WTC11 (cell line): ENCODE measurements around the gene SECTM1. TPM values are rescaled to one million over a fixed set of nuclear protein-coding genes. Genes with fewer than 3 reads are reported as not detected.

Experiments used
- ATAC-seq: fragments of 200-7000 bp; cut with Tn5 transposase; 2 replicates; pipeline ENCODE4 v1.10.0; 2021; ENCODE audit warnings: mild to moderate bottlenecking, moderate library complexity
- CTCF ChIA-PET: fragments of 300-600 bp; sonication (Branson Sonifier 250); formaldehyde crosslinking; loops from one replicate; lab custom pipeline; 2021; ENCODE audit warnings: antibody characterized with exemption; lab: Charles Lee
- POLR2A ChIA-PET: fragments of 350-600 bp; sonication (Branson Sonifier 250); formaldehyde crosslinking; loops from one replicate; lab custom pipeline; 2021; ENCODE audit warnings: antibody characterized with exemption; lab: Charles Lee
- DNase-seq: peaks from one replicate; pipeline ENCODE4 v3.0.0; 2021; ENCODE audit warnings: low spot score
- H3K27ac Mint-ChIP-seq: 2 replicates; pipeline ENCODE4 v1.8.0; 2021; ENCODE audit warnings: mixed read lengths
- H3K27me3 Mint-ChIP-seq: 2 replicates; pipeline ENCODE4 v1.8.0; 2021; ENCODE audit warnings: low read depth, mild to moderate bottlenecking, moderate library complexity, mixed read lengths
- H3K36me3 Mint-ChIP-seq: 2 replicates; pipeline ENCODE4 v1.8.0; 2021; ENCODE audit warnings: mixed read lengths
- H3K4me1 Mint-ChIP-seq: 2 replicates; pipeline ENCODE4 v1.8.0; 2022; ENCODE audit warnings: mixed read lengths
- H3K4me3 Mint-ChIP-seq: 2 replicates; pipeline ENCODE4 v1.8.0; 2021; ENCODE audit warnings: mild to moderate bottlenecking, moderate library complexity, mixed read lengths
- H3K9me3 Mint-ChIP-seq: 2 replicates; pipeline ENCODE4 v1.8.0; 2021; ENCODE audit warnings: mixed read lengths
- FOXK1 ChIP-seq: sonication (generic); formaldehyde crosslinking; IDR thresholded peaks from 2 replicates; pipeline ENCODE4 v1.8.0; 2022; ENCODE audit warnings: mild to moderate bottlenecking, moderate library complexity, missing genetic modification reagents
- GABPB1 ChIP-seq: sonication (generic); formaldehyde crosslinking; IDR thresholded peaks from 2 replicates; pipeline ENCODE4 v1.8.1; 2023; ENCODE audit warnings: mild to moderate bottlenecking, missing genetic modification reagents
- GRHL2 ChIP-seq: fragments of 250-450 bp; sonication (Bioruptor Pico); IDR thresholded peaks from 2 replicates; pipeline ENCODE4 v1.8.0; 2022; ENCODE audit warnings: mild to moderate bottlenecking, moderate library complexity; ENCODE audit not compliant: insufficient replicate concordance, severe bottlenecking
- IRF2 ChIP-seq: sonication (generic); formaldehyde crosslinking; IDR thresholded peaks from 2 replicates; pipeline ENCODE4 v1.8.0; 2022; ENCODE audit warnings: low read depth, missing genetic modification reagents, borderline replicate concordance
- NFE2L1 ChIP-seq: sonication (generic); formaldehyde crosslinking; IDR thresholded peaks from 2 replicates; pipeline ENCODE4 v1.8.1; 2023; ENCODE audit warnings: missing genetic modification reagents
- RORB ChIP-seq: fragments of 250-450 bp; sonication (Bioruptor Pico); IDR thresholded peaks from 2 replicates; pipeline ENCODE4 v1.9.0; 2021; ENCODE audit warnings: mild to moderate bottlenecking
- SP1 ChIP-seq: sonication (generic); formaldehyde crosslinking; conservative IDR thresholded peaks from 2 replicates; pipeline ENCODE4 v1.8.1; 2022; ENCODE audit warnings: missing genetic modification reagents
- TEAD4 ChIP-seq: sonication (generic); formaldehyde crosslinking; IDR thresholded peaks from 2 replicates; pipeline ENCODE4 v1.8.0; 2022; ENCODE audit warnings: mild to moderate bottlenecking, missing genetic modification reagents
- TP53 ChIP-seq: sonication (generic); formaldehyde crosslinking; IDR thresholded peaks from 2 replicates; pipeline ENCODE4 v1.8.1; 2023; ENCODE audit warnings: mild to moderate bottlenecking, missing genetic modification reagents
- ZNF219 ChIP-seq: sonication (generic); formaldehyde crosslinking; IDR thresholded peaks from 2 replicates; pipeline ENCODE4 v1.8.0; 2023; ENCODE audit warnings: missing genetic modification reagents, mild to moderate bottlenecking, borderline replicate concordance
- ZNF232 ChIP-seq: sonication (generic); formaldehyde crosslinking; IDR thresholded peaks from 2 replicates; pipeline ENCODE4 v1.8.0; 2022; ENCODE audit warnings: mild to moderate bottlenecking, missing genetic modification reagents
- ZNF423 ChIP-seq: fragments of 250-450 bp; sonication (Bioruptor Pico); IDR thresholded peaks from 2 replicates; pipeline ENCODE4 v2.1.2; 2022; ENCODE audit warnings: mild to moderate bottlenecking, moderate library complexity
- total RNA-seq: library from RNA; stranded (reverse); gene quantifications from 3 replicates; pipeline ENCODE4 v1.2.3, GENCODE V29; 2021
- TF ChIP-seq, protein P1 (sequence below): sonication (generic); formaldehyde crosslinking; conservative IDR thresholded peaks from 2 replicates; pipeline ENCODE4 v1.8.1; 2022; ENCODE audit warnings: mild to moderate bottlenecking, missing genetic modification reagents
- TF ChIP-seq, protein P2 (sequence below): fragments of 250-450 bp; sonication (Bioruptor Pico); IDR thresholded peaks from 2 replicates; pipeline ENCODE4 v1.8.0; 2021; ENCODE audit warnings: mild to moderate bottlenecking
- TF ChIP-seq, protein P3 (sequence below): sonication (generic); formaldehyde crosslinking; IDR thresholded peaks from 2 replicates; pipeline ENCODE4 v1.8.1; 2023; ENCODE audit warnings: mild to moderate bottlenecking, missing genetic modification reagents
- TF ChIP-seq, protein P4 (sequence below): sonication (generic); formaldehyde crosslinking; IDR thresholded peaks from 2 replicates; pipeline ENCODE4 v1.8.1; 2023; ENCODE audit warnings: mild to moderate bottlenecking, missing genetic modification reagents, borderline replicate concordance
- TF ChIP-seq, protein P5 (sequence below): fragments of 250-450 bp; sonication (Bioruptor Pico); IDR thresholded peaks from 2 replicates; pipeline ENCODE4 v1.9.0; 2021; ENCODE audit warnings: mild to moderate bottlenecking
- TF ChIP-seq, protein P6 (sequence below): sonication (generic); formaldehyde crosslinking; IDR thresholded peaks from 2 replicates; pipeline ENCODE4 v1.8.1; 2022; ENCODE audit warnings: mild to moderate bottlenecking, moderate library complexity, missing genetic modification reagents
- TF ChIP-seq, protein P7 (sequence below): sonication (generic); formaldehyde crosslinking; IDR thresholded peaks from 2 replicates; pipeline ENCODE4 v1.8.0; 2022; ENCODE audit warnings: mild to moderate bottlenecking, missing genetic modification reagents

The SECTM1 gene
- total RNA-seq, 1 experiment from 2014 or later = 0.22 TPM

DNA sequence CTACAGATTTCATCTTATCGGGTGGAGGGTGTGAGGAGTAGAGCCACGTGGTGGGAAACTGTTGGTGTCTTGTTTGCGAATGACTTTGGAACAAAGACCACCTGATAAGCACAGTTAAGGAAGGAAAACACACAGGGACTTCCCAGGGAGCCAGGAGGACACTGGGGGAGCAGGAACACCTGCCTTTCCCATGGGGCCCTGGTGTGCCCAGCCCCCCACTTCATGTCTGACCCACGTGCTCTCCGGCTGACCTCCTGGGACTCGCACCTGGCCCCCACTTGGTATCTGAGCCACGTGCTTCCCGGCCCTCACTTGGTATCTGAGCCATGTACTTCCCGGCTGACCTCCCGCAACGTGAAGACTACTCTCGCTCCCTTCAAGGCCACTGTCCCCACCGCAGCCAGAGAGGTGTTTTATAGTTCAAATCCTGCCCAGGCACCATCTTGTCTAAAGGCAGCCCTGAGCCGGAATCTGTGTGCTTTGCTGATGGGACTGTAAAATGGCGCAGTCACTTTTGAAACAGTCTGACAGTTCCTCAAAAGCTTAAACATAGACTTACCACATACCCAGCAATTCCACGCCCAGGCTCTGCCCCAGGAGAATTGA, 54.7 kb downstream of the SECTM1 start (continued):
- TF ChIP-seq, protein P1, sequence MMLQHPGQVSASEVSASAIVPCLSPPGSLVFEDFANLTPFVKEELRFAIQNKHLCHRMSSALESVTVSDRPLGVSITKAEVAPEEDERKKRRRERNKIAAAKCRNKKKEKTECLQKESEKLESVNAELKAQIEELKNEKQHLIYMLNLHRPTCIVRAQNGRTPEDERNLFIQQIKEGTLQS (CRISPR knock-in tag) = no peak
- TF ChIP-seq TP53 = no peak
- 0 out of 2 replicates have a peak, but pooled peaks have one; percentile 60 for TF ChIP-seq ZNF423 (CRISPR knock-in tag)
- no peak for TF ChIP-seq RORB (CRISPR knock-in tag)
- TF ChIP-seq, protein P2, sequence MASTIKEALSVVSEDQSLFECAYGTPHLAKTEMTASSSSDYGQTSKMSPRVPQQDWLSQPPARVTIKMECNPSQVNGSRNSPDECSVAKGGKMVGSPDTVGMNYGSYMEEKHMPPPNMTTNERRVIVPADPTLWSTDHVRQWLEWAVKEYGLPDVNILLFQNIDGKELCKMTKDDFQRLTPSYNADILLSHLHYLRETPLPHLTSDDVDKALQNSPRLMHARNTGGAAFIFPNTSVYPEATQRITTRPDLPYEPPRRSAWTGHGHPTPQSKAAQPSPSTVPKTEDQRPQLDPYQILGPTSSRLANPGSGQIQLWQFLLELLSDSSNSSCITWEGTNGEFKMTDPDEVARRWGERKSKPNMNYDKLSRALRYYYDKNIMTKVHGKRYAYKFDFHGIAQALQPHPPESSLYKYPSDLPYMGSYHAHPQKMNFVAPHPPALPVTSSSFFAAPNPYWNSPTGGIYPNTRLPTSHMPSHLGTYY (CRISPR knock-in tag) = no peak
- no peak for TF ChIP-seq FOXK1
- no peak for TF ChIP-seq SP1
- TF ChIP-seq GRHL2 (CRISPR knock-in tag) = no peak
- TF ChIP-seq, protein P3, sequence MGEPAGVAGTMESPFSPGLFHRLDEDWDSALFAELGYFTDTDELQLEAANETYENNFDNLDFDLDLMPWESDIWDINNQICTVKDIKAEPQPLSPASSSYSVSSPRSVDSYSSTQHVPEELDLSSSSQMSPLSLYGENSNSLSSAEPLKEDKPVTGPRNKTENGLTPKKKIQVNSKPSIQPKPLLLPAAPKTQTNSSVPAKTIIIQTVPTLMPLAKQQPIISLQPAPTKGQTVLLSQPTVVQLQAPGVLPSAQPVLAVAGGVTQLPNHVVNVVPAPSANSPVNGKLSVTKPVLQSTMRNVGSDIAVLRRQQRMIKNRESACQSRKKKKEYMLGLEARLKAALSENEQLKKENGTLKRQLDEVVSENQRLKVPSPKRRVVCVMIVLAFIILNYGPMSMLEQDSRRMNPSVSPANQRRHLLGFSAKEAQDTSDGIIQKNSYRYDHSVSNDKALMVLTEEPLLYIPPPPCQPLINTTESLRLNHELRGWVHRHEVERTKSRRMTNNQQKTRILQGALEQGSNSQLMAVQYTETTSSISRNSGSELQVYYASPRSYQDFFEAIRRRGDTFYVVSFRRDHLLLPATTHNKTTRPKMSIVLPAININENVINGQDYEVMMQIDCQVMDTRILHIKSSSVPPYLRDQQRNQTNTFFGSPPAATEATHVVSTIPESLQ = no peak
- TF ChIP-seq NFE2L1 = 0 out of 2 replicates have a peak, but pooled peaks have one; percentile 21
- no peak for TF ChIP-seq ZNF219

DNA sequence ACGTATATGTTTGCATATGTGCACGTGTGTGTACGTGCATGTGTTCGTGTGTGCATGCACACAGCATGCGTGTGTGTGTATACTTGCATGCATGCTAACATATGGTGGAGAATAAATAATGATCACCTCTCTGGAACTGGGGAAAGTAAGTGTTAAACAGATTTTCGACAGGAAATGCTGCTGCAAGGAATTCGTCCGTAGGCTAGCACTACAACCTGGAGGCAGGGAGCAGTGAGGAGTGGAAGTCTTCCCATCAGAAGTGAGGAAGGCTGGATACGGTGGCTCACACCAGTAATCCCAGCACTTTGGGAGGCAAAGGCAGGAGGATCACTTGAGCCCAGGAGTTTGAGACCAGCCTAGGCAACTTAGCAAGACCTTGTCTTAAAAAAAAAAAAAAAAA, 55.3 kb downstream of the SECTM1 start:
- no peak overlapping the region for H3K4me3 Mint-ChIP-seq
- POLR2A ChIA-PET = no interaction called here
- no peak for ATAC-seq
- no peak for DNase-seq
- no peaks in the 10 kb centered on the region for H3K36me3 Mint-ChIP-seq
- H3K9me3 Mint-ChIP-seq = no peaks in the 10 kb centered on the region
- peaks cover 3% of the 10 kb centered on the region; the same call in 1 of the 2 replicates for H3K27me3 Mint-ChIP-seq
- TF ChIP-seq, protein P4, sequence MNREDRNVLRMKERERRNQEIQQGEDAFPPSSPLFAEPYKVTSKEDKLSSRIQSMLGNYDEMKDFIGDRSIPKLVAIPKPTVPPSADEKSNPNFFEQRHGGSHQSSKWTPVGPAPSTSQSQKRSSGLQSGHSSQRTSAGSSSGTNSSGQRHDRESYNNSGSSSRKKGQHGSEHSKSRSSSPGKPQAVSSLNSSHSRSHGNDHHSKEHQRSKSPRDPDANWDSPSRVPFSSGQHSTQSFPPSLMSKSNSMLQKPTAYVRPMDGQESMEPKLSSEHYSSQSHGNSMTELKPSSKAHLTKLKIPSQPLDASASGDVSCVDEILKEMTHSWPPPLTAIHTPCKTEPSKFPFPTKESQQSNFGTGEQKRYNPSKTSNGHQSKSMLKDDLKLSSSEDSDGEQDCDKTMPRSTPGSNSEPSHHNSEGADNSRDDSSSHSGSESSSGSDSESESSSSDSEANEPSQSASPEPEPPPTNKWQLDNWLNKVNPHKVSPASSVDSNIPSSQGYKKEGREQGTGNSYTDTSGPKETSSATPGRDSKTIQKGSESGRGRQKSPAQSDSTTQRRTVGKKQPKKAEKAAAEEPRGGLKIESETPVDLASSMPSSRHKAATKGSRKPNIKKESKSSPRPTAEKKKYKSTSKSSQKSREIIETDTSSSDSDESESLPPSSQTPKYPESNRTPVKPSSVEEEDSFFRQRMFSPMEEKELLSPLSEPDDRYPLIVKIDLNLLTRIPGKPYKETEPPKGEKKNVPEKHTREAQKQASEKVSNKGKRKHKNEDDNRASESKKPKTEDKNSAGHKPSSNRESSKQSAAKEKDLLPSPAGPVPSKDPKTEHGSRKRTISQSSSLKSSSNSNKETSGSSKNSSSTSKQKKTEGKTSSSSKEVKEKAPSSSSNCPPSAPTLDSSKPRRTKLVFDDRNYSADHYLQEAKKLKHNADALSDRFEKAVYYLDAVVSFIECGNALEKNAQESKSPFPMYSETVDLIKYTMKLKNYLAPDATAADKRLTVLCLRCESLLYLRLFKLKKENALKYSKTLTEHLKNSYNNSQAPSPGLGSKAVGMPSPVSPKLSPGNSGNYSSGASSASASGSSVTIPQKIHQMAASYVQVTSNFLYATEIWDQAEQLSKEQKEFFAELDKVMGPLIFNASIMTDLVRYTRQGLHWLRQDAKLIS (CRISPR knock-in tag) = no peak
- no peak overlapping the region for H3K27ac Mint-ChIP-seq
- CTCF ChIA-PET = interaction anchor here (1.0 kb wide), 1 partner anchor 42 kb away, joined by 3 read pairs; no protein-coding TSS in a partner anchor
- H3K4me1 Mint-ChIP-seq = peaks cover 26% of the 10 kb centered on the region

DNA sequence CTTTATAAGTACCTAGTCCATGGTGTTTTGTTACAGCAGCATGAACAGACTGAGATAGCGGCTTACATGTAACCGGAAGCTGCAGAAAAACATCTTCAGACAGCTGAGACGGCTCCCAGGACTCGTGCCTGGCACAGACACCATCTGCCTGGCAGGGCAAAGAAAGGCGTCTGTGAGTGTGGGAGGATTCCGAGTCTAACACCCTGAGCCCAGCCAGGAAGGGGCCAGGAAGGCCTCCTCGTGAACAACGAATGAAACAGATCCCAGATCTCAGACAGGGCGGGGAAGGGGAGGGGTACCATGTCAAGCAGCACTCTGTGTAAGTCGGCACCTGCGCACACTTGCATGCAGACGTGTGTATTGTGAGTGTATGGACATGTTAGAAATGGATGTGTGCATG, 55.7 kb downstream of the SECTM1 start:
- Mint-ChIP-seq H3K9me3 (no peaks in the 10 kb centered on the region), H3K4me3 (no peak overlapping the region), H3K4me1 (peaks cover 26% of the 10 kb centered on the region), H3K27me3 (peaks cover 3% of the 10 kb centered on the region; the same call in 1 of the 2 replicates), H3K27ac (no peak overlapping the region), H3K36me3 (no peaks in the 10 kb centered on the region)
- no peak for DNase-seq
- ATAC-seq = no peak
- ChIA-PET CTCF (interaction anchor here (1.0 to 1.4 kb wide), 2 partner anchors 41 to 147 kb away, joined by 3 read pairs; no protein-coding TSS in a partner anchor), POLR2A (no interaction called here)
- TF ChIP-seq ZNF232 (CRISPR knock-in tag) (no peak), TEAD4 (CRISPR knock-in tag) (no peak), IRF2 (CRISPR knock-in tag) (no peak), GABPB1 (CRISPR knock-in tag) (no peak)
- TF ChIP-seq, protein P5, sequence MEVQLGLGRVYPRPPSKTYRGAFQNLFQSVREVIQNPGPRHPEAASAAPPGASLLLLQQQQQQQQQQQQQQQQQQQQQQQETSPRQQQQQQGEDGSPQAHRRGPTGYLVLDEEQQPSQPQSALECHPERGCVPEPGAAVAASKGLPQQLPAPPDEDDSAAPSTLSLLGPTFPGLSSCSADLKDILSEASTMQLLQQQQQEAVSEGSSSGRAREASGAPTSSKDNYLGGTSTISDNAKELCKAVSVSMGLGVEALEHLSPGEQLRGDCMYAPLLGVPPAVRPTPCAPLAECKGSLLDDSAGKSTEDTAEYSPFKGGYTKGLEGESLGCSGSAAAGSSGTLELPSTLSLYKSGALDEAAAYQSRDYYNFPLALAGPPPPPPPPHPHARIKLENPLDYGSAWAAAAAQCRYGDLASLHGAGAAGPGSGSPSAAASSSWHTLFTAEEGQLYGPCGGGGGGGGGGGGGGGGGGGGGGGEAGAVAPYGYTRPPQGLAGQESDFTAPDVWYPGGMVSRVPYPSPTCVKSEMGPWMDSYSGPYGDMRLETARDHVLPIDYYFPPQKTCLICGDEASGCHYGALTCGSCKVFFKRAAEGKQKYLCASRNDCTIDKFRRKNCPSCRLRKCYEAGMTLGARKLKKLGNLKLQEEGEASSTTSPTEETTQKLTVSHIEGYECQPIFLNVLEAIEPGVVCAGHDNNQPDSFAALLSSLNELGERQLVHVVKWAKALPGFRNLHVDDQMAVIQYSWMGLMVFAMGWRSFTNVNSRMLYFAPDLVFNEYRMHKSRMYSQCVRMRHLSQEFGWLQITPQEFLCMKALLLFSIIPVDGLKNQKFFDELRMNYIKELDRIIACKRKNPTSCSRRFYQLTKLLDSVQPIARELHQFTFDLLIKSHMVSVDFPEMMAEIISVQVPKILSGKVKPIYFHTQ = no peak
- TF ChIP-seq, protein P6, sequence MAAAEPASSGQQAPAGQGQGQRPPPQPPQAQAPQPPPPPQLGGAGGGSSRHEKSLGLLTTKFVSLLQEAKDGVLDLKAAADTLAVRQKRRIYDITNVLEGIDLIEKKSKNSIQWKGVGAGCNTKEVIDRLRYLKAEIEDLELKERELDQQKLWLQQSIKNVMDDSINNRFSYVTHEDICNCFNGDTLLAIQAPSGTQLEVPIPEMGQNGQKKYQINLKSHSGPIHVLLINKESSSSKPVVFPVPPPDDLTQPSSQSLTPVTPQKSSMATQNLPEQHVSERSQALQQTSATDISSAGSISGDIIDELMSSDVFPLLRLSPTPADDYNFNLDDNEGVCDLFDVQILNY (CRISPR knock-in tag) = no peak
- TF ChIP-seq, protein P2 (CRISPR knock-in tag) = no peak
- TF ChIP-seq, protein P7, sequence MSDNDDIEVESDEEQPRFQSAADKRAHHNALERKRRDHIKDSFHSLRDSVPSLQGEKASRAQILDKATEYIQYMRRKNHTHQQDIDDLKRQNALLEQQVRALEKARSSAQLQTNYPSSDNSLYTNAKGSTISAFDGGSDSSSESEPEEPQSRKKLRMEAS (CRISPR knock-in tag) = no peak
